Measurements from ENCODE around the gene ERP27. TPM values are rescaled to one million over a fixed set of nuclear protein-coding genes. Genes with fewer than 3 reads are reported as not detected.
A peak's percentile ranks its signal among the peaks of the same experiment; 100 is the strongest.

Gene ERP27
- polyA plus RNA-seq, 6 donors from 2014 or later = 2.4 to 4.8 (median 2.7) TPM

GRCh38 chr12:14880890-14881453 lies 57.4 kb downstream of the ERP27 start:
- H3K4me3 Mint-ChIP-seq = peak overlapping the region in 4 of 8 donors; percentile 19 to 72 (median 36)
- H3K9me3 Mint-ChIP-seq = peaks cover 0 to 14% (median 4%) of the 10 kb centered on the region in 7 donors
- peaks cover 5 to 8% (median 8%) of the 10 kb centered on the region in 3 donors for H3K27me3 Mint-ChIP-seq
- no peak for DNase-seq
- ATAC-seq (ENCODE audit: low read depth in 2 of 2) = no peak
- H3K36me3 Mint-ChIP-seq = peaks cover 0 to 10% of the 10 kb centered on the region in 2 donors
- peaks cover 32 to 44% (median 42%) of the 10 kb centered on the region in 3 donors for H3K4me1 Mint-ChIP-seq
- peak overlapping the region in 5 of 6 donors; percentile 26 to 81 (median 55) for H3K27ac Mint-ChIP-seq

- Mint-ChIP-seq H3K27ac (peak overlapping the region in 3 of 6 donors; percentile 9 to 50 (median 15)), H3K4me3 (peak overlapping the region in 1 of 8 donors; percentile 54), H3K36me3 (peaks cover 0 to 10% of the 10 kb centered on the region in 2 donors), H3K4me1 (peaks cover 20 to 29% (median 29%) of the 10 kb centered on the region in 3 donors), H3K27me3 (no peaks in the 10 kb centered on the region), H3K9me3 (peaks cover 0 to 14% (median 4%) of the 10 kb centered on the region in 7 donors)
- no peak for ATAC-seq (ENCODE audit: low read depth in 2 of 2)
- DNase-seq = no peak
Measured at GRCh38 chr12:14879222-14879933, 59.0 kb downstream of the ERP27 start.

- DNase-seq (no peak), ATAC-seq (ENCODE audit: low read depth in 2 of 2) (no peak)
- Mint-ChIP-seq H3K27me3 (no peaks in the 10 kb centered on the region), H3K36me3 (peaks cover 0 to 10% of the 10 kb centered on the region in 2 donors), H3K4me1 (peaks cover 17 to 29% (median 24%) of the 10 kb centered on the region in 3 donors), H3K4me3 (no peak overlapping the region), H3K9me3 (peaks cover 0 to 14% (median 4%) of the 10 kb centered on the region in 7 donors), H3K27ac (peak overlapping the region in 2 of 6 donors; percentile 12 to 51)
Measured at GRCh38 chr12:14878488-14878887, 59.8 kb downstream of the ERP27 start.

DNA sequence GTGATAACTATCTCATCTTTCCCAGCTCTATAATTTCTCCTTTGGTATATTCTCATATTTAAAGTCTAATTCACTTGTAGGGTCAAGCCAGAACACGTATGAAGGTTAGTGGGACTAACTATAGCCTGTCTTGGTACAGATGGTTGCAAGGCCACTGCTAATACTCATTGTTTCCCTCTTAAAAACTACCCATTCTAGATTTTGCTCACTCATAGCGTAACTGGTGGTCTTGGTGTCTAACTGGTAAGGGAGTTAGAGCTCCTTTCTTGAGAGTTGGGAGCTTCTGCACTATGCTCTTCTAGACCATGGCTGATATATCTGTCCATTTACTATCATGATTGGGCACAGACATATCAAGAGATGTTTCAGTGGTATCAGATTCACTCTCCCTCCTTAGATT lies 61.5 kb downstream of the ERP27 start:
- no peak for ATAC-seq (ENCODE audit: low read depth in 2 of 2)
- H3K27ac Mint-ChIP-seq = no peak overlapping the region
- no peak overlapping the region for H3K4me3 Mint-ChIP-seq
- no peaks in the 10 kb centered on the region for H3K27me3 Mint-ChIP-seq
- H3K4me1 Mint-ChIP-seq = peaks cover 15 to 25% (median 17%) of the 10 kb centered on the region in 3 donors
- no peak for DNase-seq
- H3K36me3 Mint-ChIP-seq = peaks cover 0 to 10% of the 10 kb centered on the region in 2 donors
- H3K9me3 Mint-ChIP-seq = peaks cover 0 to 14% (median 4%) of the 10 kb centered on the region in 7 donors

DNA sequence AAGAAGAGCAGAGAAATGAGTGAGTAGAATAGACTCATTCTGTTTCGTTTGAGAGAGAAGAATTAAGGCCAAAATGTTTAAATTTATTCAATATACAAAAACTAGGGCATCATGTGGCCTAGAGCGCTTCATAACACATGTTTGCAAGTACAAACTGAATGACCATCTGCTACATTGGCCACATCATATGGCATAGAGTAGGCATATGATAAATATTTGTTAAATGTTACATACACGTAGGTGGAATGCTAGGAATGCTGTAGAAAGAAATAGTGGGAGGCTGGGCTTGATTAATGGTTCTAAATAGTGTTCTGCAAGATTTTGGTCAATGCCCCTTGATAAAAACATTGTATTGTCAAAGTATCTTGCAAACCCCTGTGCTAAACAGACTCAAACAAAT lies 63.5 kb downstream of the ERP27 start:
- peaks cover 0 to 5% (median 1%) of the 10 kb centered on the region in 7 donors for H3K9me3 Mint-ChIP-seq
- ATAC-seq (ENCODE audit: low read depth in 2 of 2) (no peak), DNase-seq (no peak)
- H3K4me3 Mint-ChIP-seq = no peak overlapping the region
- peaks cover 3 to 12% (median 5%) of the 10 kb centered on the region in 3 donors for H3K4me1 Mint-ChIP-seq
- H3K27ac Mint-ChIP-seq = no peak overlapping the region
- H3K27me3 Mint-ChIP-seq = peaks cover 0 to 4% (median 0%) of the 10 kb centered on the region in 3 donors
- H3K36me3 Mint-ChIP-seq = peaks cover 4 to 7% of the 10 kb centered on the region in 2 donors

GRCh38 chr12:14873440-14874185 lies 64.7 kb downstream of the ERP27 start:
- ATAC-seq (ENCODE audit: low read depth in 2 of 2) = peak in 1 of 2 donors; percentile 41
- H3K4me1 Mint-ChIP-seq = peaks cover 3 to 6% (median 5%) of the 10 kb centered on the region in 3 donors
- H3K36me3 Mint-ChIP-seq = peaks cover 0 to 4% of the 10 kb centered on the region in 2 donors
- no peak overlapping the region for H3K4me3 Mint-ChIP-seq
- H3K27ac Mint-ChIP-seq = no peak overlapping the region
- peaks cover 0 to 5% (median 0%) of the 10 kb centered on the region in 3 donors for H3K27me3 Mint-ChIP-seq
- no peak for DNase-seq
- H3K9me3 Mint-ChIP-seq = no peaks in the 10 kb centered on the region

DNA sequence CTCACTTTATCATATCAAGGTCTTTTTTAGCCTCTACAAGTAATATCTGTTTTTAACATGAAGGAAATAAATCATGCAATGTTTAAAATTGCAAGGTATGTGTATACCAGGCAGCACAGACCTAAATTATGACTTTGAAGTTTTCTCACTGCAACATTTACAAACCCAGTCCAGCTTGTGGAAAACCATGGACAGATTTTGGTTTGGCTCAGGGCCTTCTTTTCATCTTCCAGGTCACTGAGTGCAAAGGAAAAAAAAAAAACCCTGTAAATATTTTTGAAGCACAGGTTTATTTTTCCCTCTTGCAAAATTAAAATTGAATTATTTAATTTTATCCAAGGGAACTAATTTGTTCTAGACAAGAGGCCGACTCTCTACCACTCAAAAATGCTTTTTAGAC lies 66.5 kb downstream of the ERP27 start:
- DNase-seq (no peak), ATAC-seq (ENCODE audit: low read depth in 2 of 2) (no peak)
- H3K27me3 Mint-ChIP-seq = peaks cover 0 to 8% (median 5%) of the 10 kb centered on the region in 3 donors
- H3K4me1 Mint-ChIP-seq = peaks cover 3 to 6% (median 5%) of the 10 kb centered on the region in 3 donors
- no peak overlapping the region for H3K27ac Mint-ChIP-seq
- peaks cover 3 to 10% (median 8%) of the 10 kb centered on the region in 7 donors for H3K9me3 Mint-ChIP-seq
- peaks cover 4 to 9% of the 10 kb centered on the region in 2 donors for H3K36me3 Mint-ChIP-seq
- H3K4me3 Mint-ChIP-seq = no peak overlapping the region

DNA sequence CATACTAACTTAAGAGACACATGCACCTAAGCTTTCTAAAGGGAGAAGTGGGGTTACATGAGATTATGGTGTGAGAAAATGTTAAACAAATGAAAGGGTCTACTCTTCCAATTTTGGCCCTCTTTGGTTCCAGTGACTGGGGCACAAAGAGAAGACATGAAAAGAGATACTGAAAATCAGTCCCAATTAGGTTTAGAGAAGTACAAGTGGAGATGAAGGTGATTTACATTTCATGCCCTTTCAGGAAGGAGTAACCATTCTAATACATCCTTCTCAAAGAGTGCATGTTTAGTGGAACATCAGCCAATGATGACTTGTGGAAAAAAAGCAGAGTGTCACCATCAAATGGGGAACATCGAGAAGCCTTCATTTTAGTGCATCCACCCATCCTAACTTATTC lies 67.1 kb downstream of the ERP27 start:
- Mint-ChIP-seq H3K4me3 (no peak overlapping the region), H3K27me3 (peaks cover 0 to 8% (median 5%) of the 10 kb centered on the region in 3 donors), H3K36me3 (peaks cover 4 to 9% of the 10 kb centered on the region in 2 donors), H3K27ac (peak overlapping the region in 1 of 6 donors; percentile 73), H3K9me3 (peaks cover 3 to 10% (median 8%) of the 10 kb centered on the region in 7 donors), H3K4me1 (peaks cover 1 to 6% (median 5%) of the 10 kb centered on the region in 3 donors)
- ATAC-seq (ENCODE audit: low read depth in 2 of 2) (no peak), DNase-seq (no peak)

DNA sequence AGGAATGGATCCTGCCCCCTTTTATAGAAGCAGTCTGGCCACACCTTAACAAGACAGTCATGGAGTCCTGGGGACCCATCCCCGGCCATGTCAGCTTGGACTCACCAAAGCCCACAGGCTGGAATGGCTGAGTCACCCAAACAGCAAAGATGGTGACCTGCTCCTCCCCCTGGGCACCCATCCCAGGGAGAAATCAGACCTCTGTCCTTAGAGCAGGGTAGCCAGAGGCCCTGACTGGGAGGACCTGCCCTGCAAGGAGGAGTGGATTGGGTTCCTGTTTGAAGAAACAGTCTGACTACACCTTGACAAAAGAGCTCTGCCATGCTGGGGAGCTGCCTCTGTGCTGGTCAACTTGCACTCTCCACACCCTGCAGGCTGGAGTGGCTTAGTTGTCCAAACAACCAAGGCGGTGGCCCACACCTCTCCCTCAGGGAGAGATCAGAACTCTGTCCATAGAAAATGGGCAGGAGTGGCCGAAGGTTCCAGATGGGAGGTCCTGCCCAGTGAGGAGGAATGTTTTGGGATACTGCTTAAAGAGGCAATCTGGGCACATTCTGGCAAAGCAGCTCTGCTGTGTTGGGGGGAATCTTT lies 69.3 kb downstream of the ERP27 start:
- DNase-seq (no peak), ATAC-seq (ENCODE audit: low read depth in 2 of 2) (no peak)
- H3K4me1 Mint-ChIP-seq = peaks cover 0 to 6% (median 5%) of the 10 kb centered on the region in 3 donors
- H3K9me3 Mint-ChIP-seq = peaks cover 3 to 10% (median 8%) of the 10 kb centered on the region in 7 donors
- H3K36me3 Mint-ChIP-seq = peaks cover 4 to 9% of the 10 kb centered on the region in 2 donors
- H3K27ac Mint-ChIP-seq = no peak overlapping the region
- peaks cover 0 to 8% (median 5%) of the 10 kb centered on the region in 3 donors for H3K27me3 Mint-ChIP-seq
- H3K4me3 Mint-ChIP-seq = no peak overlapping the region

Other genes with a start within 250 kb of the ERP27 start
- under 1 TPM in 5 of 6 donors, not detected in 1; 0.06 to 0.32 (median 0.20) TPM for gene GUCY2C, start 241.9 kb downstream of the ERP27 start, polyA plus RNA-seq (ENCODE audit: low read depth in 6 of 6)
- 10 to 100 TPM; 37.0 to 69.1 (median 59.0) TPM for gene WBP11, start 135.1 kb downstream of the ERP27 start, polyA plus RNA-seq (ENCODE audit: low read depth in 6 of 6)
- 1 to 10 TPM in 5 of 6 donors, not detected in 1; 1.1 to 1.9 (median 1.6) TPM for gene C12orf60, start 134.9 kb downstream of the ERP27 start, polyA plus RNA-seq (ENCODE audit: low read depth in 6 of 6)
- under 1 TPM in 3 of 6 donors, not detected in 3; 0.23 to 0.65 (median 0.35) TPM for gene SMCO3, start 124.4 kb downstream of the ERP27 start, polyA plus RNA-seq (ENCODE audit: low read depth in 6 of 6)
- not detected for gene ART4, start 95.0 kb downstream of the ERP27 start, polyA plus RNA-seq (ENCODE audit: low read depth in 6 of 6)
- gene MGP, start 52.7 kb downstream of the ERP27 start, polyA plus RNA-seq (ENCODE audit: low read depth in 6 of 6) = 1 to 10 TPM in 1 of 6 donors, under 1 TPM in 2, not detected in 3; 0.29 to 1.4 (median 0.57) TPM
- 1,000 to 10,000 TPM; 2,706 to 4,844 (median 2,864) TPM for gene ARHGDIB, start 23.1 kb upstream of the ERP27 start, polyA plus RNA-seq (ENCODE audit: low read depth in 6 of 6)
- gene PDE6H, start 34.5 kb upstream of the ERP27 start, polyA plus RNA-seq (ENCODE audit: low read depth in 6 of 6) = not detected

All from naive B cell (primary cell).